NB4 (cell line): ENCODE measurements around the gene TMCO6.

Source experiments
- POLR2A ChIP-seq: IDR thresholded peaks from 2 replicates; pipeline ENCODE4 v1.6.1; 2011; ENCODE audit warnings: mild to moderate bottlenecking; ENCODE audit not compliant: insufficient read length; ENCODE audit errors: extremely low read depth
- TF ChIP-seq, protein P1 (sequence below): IDR thresholded peaks from one replicate; pipeline ENCODE4 v1.5.1; 2012; ENCODE audit warnings: low read depth, low read length

DNA sequence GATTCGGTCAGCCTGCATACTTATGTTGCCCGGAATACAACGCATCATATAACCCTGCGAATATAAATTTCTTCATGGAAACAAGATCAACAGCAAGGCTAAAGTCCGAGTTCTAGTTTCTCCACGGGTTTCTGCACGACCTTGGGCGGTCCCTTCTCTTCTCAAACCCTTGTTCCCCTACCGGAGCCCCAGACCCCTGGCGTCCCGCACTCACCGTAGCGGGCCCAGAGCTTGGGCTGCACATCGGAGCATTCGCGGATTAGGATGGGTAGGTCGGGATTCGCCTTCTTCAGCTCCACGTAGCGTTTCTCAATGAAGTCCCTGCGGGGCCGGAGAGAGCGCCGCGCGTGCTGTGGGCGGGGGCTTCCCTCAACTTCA, 7.8 kb downstream of the TMCO6 start:
- TF ChIP-seq, protein P1, sequence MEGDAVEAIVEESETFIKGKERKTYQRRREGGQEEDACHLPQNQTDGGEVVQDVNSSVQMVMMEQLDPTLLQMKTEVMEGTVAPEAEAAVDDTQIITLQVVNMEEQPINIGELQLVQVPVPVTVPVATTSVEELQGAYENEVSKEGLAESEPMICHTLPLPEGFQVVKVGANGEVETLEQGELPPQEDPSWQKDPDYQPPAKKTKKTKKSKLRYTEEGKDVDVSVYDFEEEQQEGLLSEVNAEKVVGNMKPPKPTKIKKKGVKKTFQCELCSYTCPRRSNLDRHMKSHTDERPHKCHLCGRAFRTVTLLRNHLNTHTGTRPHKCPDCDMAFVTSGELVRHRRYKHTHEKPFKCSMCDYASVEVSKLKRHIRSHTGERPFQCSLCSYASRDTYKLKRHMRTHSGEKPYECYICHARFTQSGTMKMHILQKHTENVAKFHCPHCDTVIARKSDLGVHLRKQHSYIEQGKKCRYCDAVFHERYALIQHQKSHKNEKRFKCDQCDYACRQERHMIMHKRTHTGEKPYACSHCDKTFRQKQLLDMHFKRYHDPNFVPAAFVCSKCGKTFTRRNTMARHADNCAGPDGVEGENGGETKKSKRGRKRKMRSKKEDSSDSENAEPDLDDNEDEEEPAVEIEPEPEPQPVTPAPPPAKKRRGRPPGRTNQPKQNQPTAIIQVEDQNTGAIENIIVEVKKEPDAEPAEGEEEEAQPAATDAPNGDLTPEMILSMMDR, result no peak
- no peak for TF ChIP-seq POLR2A
